Common myeloid progenitor, CD34-positive (primary cell): ENCODE data around the gene CHDH.

Source experiments
- CTCF ChIA-PET: fragments of 350-600 bp; sonication (Branson Sonifier 250); formaldehyde crosslinking; loops from one replicate; lab custom pipeline; 2021; ENCODE audit warnings: antibody characterized with exemption; lab: Charles Lee
- POLR2A ChIA-PET: fragments of 350-600 bp; sonication (Branson Sonifier 250); formaldehyde crosslinking; loops from one replicate; lab custom pipeline; 2021; ENCODE audit warnings: antibody characterized with exemption; lab: Charles Lee
- DNase-seq, 3 donors: peaks; one replicate each; pipeline versions ENCODE4 v3.0.0 to v3.0.0-alpha.2; 2013
- H3K27ac ChIP-seq, 2 experiments: 1 replicate in 1 of 2; 2 replicates in 1 of 2; pipeline ENCODE4 v1.7.0; 2013; ENCODE audit warnings: inconsistent platforms in 2 of 2, low read length in 2 of 2, mild to moderate bottlenecking in 2 of 2, low read depth in 1 of 2, moderate library complexity in 1 of 2; ENCODE audit not compliant: severe bottlenecking in 2 of 2, insufficient read depth in 1 of 2, poor library complexity in 1 of 2
- H3K27me3 ChIP-seq, 5 experiments: replicated peaks in 2 of 5; 1 replicate in 3 of 5; 2 replicates in 2 of 5; pipeline versions ENCODE4 v1.6.1 to v1.7.0; 2013; ENCODE audit warnings: low read length in 4 of 5, mild to moderate bottlenecking in 2 of 5, moderate library complexity in 2 of 5, inconsistent platforms in 1 of 5; ENCODE audit not compliant: insufficient read depth in 5 of 5, control insufficient read depth in 4 of 5
- H3K36me3 ChIP-seq, 4 experiments: 1 replicate in 2 of 4; 2 replicates in 2 of 4; pipeline versions ENCODE4 v1.6.1 to v1.7.0; 2013; ENCODE audit warnings: low read length in 3 of 4, control low read depth in 1 of 4, mild to moderate bottlenecking in 1 of 4; ENCODE audit not compliant: control insufficient read depth in 4 of 4, insufficient read depth in 4 of 4
- H3K4me1 ChIP-seq, 4 experiments: 1 replicate in 3 of 4; 2 replicates in 1 of 4; pipeline versions ENCODE4 v1.6.1 to v1.7.1; 2013; ENCODE audit warnings: low read length in 3 of 4, mild to moderate bottlenecking in 3 of 4, control low read depth in 1 of 4, inconsistent platforms in 1 of 4, moderate library complexity in 1 of 4; ENCODE audit not compliant: control insufficient read depth in 4 of 4, insufficient read depth in 4 of 4; ENCODE audit errors: control extremely low read depth in 1 of 4
- H3K4me3 ChIP-seq, 7 experiments: 1 replicate in 4 of 7; 2 replicates in 3 of 7; pipeline versions ENCODE4 v1.5.1 to v1.7.0; 2013; ENCODE audit warnings: mild to moderate bottlenecking in 7 of 7, low read length in 6 of 7, moderate library complexity in 6 of 7, inconsistent platforms in 2 of 7, low read depth in 2 of 7, control low read depth in 1 of 7; ENCODE audit not compliant: insufficient read depth in 4 of 7, control insufficient read depth in 1 of 7; ENCODE audit errors: extremely low read depth in 1 of 7
- H3K9me3 ChIP-seq, 5 experiments: 1 replicate in 4 of 5; 2 replicates in 1 of 5; pipeline versions ENCODE4 v1.6.1 to v1.7.1; 2013; ENCODE audit warnings: low read length in 4 of 5, mild to moderate bottlenecking in 2 of 5, inconsistent platforms in 1 of 5, low read depth in 1 of 5, moderate library complexity in 1 of 5; ENCODE audit not compliant: control insufficient read depth in 4 of 5, insufficient read depth in 2 of 5; ENCODE audit errors: control extremely low read depth in 1 of 5
- WGBS: methylation state at CpG from one replicate; pipeline ENCODE4 v1.1.5; 2013; ENCODE audit not compliant: insufficient coverage; 5-methylcytosine and 5-hydroxymethylcytosine counted together

Gene CHDH

DNA sequence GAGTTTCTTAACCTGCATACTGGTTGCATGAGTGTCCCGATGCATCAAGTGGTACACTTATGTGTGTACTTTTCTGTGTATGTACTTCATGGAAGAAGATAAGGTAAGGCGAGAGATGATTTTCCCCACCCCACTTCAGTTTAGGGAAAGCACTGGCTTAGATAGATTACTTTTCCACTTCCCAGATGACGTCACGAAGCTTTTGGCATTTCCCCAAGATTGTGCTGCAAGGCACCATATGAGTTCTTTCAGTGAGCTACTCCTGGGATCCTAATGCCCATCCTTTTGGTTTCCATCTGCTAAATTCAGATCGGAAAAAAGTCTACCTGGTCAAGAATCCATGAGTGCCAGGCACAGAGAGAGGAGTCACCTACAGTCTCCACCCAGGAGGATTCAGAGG is 4.7 kb upstream of the CHDH start:
- ChIA-PET POLR2A (no interaction called here), CTCF (interaction anchor here (0.7 kb wide), 1 partner anchor 24 kb away, joined by 4 read pairs; no protein-coding TSS in a partner anchor)
- no peak for DNase-seq
- H3K27me3 ChIP-seq = peaks cover 0 to 43% (median 11%) of the 10 kb centered on the region in 5 experiments
- no peaks in the 10 kb centered on the region for H3K9me3 ChIP-seq
- H3K36me3 ChIP-seq = no peaks in the 10 kb centered on the region
- H3K4me3 ChIP-seq = no peak overlapping the region
- no peak overlapping the region for H3K27ac ChIP-seq
- H3K4me1 ChIP-seq = peaks cover 0 to 9% (median 7%) of the 10 kb centered on the region in 4 experiments
- 78% methylated on average over 3 of the region's 5 CpGs for WGBS

DNA sequence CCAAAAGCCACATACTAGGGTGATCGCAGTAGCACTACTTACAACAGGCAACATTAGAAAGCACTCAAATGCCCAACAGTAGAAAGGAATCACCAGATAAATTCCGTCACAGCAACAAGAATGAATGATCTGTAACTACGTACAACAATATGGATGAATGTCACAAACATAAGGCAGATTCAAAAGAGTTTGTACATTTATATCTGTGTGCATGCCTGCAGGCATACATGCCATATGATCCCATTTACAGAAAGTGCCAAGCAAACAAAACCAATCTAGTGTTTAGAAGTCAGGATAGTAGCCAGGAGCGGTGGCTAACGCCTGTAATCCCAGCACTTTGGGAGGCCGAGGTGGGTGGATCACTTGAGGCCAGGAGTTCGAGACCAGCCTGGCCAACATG is 3.7 kb upstream of the CHDH start:
- no peaks in the 10 kb centered on the region for H3K9me3 ChIP-seq
- H3K36me3 ChIP-seq = no peaks in the 10 kb centered on the region
- CTCF ChIA-PET = no interaction called here
- H3K27ac ChIP-seq = no peak overlapping the region
- DNase-seq = no peak
- H3K27me3 ChIP-seq = peaks cover 0 to 49% (median 20%) of the 10 kb centered on the region in 5 experiments
- no peak overlapping the region for H3K4me3 ChIP-seq
- WGBS = 98% methylated on average over 6 of the region's 7 CpGs
- POLR2A ChIA-PET = no interaction called here
- H3K4me1 ChIP-seq = peaks cover 0 to 14% (median 12%) of the 10 kb centered on the region in 4 experiments

DNA sequence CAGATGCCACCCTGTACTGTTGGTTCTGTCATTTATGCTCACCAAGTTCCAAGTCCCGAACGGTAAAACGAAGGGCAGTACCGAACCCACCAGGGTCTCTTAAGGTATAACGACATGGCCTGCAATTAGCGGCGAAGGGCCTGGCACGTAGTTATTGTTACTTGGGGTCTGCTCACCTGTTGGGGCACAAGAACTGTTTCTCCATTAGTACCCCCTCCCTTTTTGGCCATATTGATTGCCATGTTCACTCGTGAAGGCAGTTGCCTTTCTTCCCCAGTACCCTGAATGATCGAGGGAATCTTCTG is 584 bp upstream of the CHDH start:
- CTCF ChIA-PET = no interaction called here
- no peak overlapping the region for H3K27ac ChIP-seq
- POLR2A ChIA-PET = interaction anchor here (0.6 kb wide), 1 partner anchor 9 kb away, joined by 4 read pairs; no protein-coding TSS in a partner anchor
- H3K36me3 ChIP-seq = no peaks in the 10 kb centered on the region
- 63% methylated on average over 9 of the region's 10 CpGs for WGBS
- no peak for DNase-seq
- peaks cover 0 to 70% (median 31%) of the 10 kb centered on the region in 5 experiments for H3K27me3 ChIP-seq
- no peaks in the 10 kb centered on the region for H3K9me3 ChIP-seq
- H3K4me3 ChIP-seq = peak overlapping the region in 2 of 7 experiments; percentile 49 to 69
- H3K4me1 ChIP-seq = peaks cover 0 to 14% (median 12%) of the 10 kb centered on the region in 4 experiments

DNA sequence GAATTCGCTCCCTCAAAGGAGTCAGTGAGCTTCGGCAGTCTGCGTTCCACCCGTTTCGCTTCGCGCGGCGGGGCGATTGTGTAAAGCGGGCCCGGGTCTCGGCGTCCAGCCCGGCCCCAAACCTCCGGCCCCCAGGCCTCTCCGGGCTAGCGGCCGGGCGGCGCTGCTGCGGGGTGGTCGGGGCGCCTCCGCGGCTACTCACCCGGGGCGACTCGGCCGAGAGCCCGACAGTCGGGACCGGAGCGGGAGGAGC is 412 bp downstream of the CHDH start:
- Histone ChIP-seq H3K36me3 (no peaks in the 10 kb centered on the region), H3K4me3 (peak overlapping the region; percentile 13 to 72 (median 62)), H3K4me1 (peaks cover 0 to 14% (median 12%) of the 10 kb centered on the region in 4 experiments), H3K27ac (no peak overlapping the region), H3K27me3 (peaks cover 0 to 67% (median 31%) of the 10 kb centered on the region in 5 experiments), H3K9me3 (no peaks in the 10 kb centered on the region)
- 1% methylated on average over 27 of the region's 34 CpGs for WGBS
- no peak for DNase-seq
- CTCF ChIA-PET = interaction anchor here (1.1 to 1.2 kb wide), 2 partner anchors 24 to 147 kb away, joined by 3 read pairs; no protein-coding TSS in a partner anchor
- POLR2A ChIA-PET = no interaction called here

DNA sequence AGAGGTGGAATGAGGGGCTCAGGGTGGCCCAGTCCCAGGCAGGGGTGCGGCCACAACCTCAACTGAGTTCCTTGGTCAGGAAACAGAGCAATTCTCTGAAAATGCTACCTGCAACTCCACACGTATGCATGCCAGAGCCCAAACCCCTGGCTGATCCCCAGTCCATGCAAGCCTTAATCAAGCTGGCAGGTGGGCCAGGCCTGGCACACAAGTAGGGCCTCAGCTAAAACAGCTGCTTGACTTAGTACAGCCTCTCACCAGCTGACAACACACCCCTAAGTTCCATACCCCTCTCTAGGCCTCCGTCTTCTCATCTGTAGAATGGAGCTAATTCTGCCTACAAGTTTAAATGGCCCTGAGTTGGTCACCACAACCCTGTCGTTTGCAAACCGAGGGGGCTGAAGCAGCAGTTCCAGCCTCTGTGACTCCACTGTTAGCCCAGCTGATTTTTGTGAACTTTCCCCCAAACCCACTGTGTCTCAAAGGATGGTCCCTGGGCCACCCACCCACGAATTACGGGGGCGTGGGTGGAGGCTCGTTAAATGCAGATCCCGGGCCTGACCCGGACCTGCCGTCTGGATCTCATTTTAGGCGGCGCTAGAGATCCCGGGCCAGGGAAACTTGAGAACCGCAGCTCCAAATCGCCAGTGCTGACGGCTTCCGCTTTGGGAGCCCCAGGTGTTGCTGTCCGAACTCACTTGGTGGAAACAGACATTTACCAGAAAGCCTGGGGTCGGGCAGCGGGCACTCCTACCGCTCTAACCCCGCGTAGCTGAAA is 927 bp downstream of the CHDH start:
- Histone ChIP-seq H3K36me3 (no peaks in the 10 kb centered on the region), H3K27me3 (peaks cover 0 to 67% (median 31%) of the 10 kb centered on the region in 5 experiments), H3K4me3 (peak overlapping the region; percentile 13 to 72 (median 62)), H3K9me3 (no peaks in the 10 kb centered on the region), H3K27ac (no peak overlapping the region), H3K4me1 (peaks cover 0 to 14% (median 12%) of the 10 kb centered on the region in 4 experiments)
- POLR2A ChIA-PET = no interaction called here
- DNase-seq = peak; percentile 14 to 44 (median 27)
- whole genome bisulfite sequencing = 19% methylated on average over 23 of the region's 25 CpGs
- CTCF ChIA-PET = interaction anchor here (0.9 to 1.2 kb wide), 3 partner anchors 25 to 147 kb away, joined by 3 read pairs; no protein-coding TSS in a partner anchor

DNA sequence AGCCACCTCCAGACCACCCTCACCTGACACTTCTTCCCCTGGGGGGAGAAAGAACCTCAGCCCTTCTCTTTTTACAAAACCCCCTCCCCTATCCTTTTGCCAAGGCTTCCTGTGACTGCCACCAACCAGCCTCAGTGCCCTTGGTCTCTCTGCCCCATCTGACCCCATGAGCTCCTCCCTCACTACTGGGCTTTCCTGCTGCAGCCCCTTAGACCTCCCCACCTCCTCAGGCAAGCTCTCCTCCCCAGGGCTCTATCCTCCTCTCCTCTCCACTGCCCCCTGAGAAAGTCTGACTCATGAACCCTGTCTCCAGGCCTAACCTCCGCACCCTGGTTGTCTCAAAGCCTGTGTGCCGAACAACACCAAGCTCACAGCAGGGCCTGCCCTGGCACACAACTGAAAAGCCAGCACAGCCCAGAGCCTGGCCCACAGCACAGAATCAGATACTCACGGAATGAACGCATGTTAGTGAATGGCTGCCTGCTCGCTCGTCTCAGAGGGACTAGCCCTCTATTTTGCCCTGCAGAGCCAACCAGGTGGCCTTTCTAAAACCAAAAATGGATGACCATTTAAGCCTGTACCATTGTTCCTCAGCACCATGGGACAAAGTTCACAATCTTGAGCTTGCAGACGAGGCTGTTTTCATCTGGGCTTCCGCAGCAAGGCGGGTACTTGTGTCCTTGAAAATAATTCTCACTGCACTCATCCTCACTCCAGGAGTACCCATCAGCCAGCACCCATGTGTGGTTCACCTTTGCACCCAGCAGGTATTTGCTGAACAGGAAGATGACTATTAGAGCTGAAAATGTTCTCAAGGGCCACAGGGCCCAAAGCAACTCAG is 1.7 kb downstream of the CHDH start:
- Histone ChIP-seq H3K36me3 (no peaks in the 10 kb centered on the region), H3K4me1 (peaks cover 0 to 14% (median 12%) of the 10 kb centered on the region in 4 experiments), H3K4me3 (no peak overlapping the region), H3K27me3 (peaks cover 0 to 67% (median 31%) of the 10 kb centered on the region in 5 experiments), H3K27ac (no peak overlapping the region), H3K9me3 (no peaks in the 10 kb centered on the region)
- DNase-seq = no peak
- POLR2A ChIA-PET = no interaction called here
- WGBS = 91% methylated on average over 9 of the region's 9 CpGs
- CTCF ChIA-PET = interaction anchor here (0.9 to 1.2 kb wide), 3 partner anchors 25 to 146 kb away, joined by 3 read pairs; no protein-coding TSS in a partner anchor
